Osteocyte (in vitro differentiated cells): ENCODE data around the gene NPTN. TPM values are rescaled to one million over a fixed set of nuclear protein-coding genes. Genes with fewer than 3 reads are reported as not detected.

Experiments
- DNase-seq: peaks from one replicate; pipeline ENCODE4 v3.0.0; 2021; ENCODE audit warnings: mixed read lengths; ENCODE audit not compliant: unreplicated experiment; ENCODE audit errors: extremely low spot score
- H3K27ac Mint-ChIP-seq: one replicate; pipeline ENCODE4 v1.8.0; 2021; ENCODE audit warnings: mild to moderate bottlenecking, mixed read lengths; ENCODE audit not compliant: unreplicated experiment
- H3K27me3 Mint-ChIP-seq: one replicate; pipeline ENCODE4 v1.8.0; 2021; ENCODE audit warnings: mixed read lengths; ENCODE audit not compliant: unreplicated experiment
- H3K36me3 Mint-ChIP-seq: one replicate; pipeline ENCODE4 v1.8.0; 2021; ENCODE audit warnings: mixed read lengths; ENCODE audit not compliant: unreplicated experiment
- H3K4me1 Mint-ChIP-seq: one replicate; pipeline ENCODE4 v1.8.0; 2021; ENCODE audit warnings: mixed read lengths; ENCODE audit not compliant: unreplicated experiment
- H3K4me3 Mint-ChIP-seq: one replicate; pipeline ENCODE4 v1.8.0; 2021; ENCODE audit warnings: mild to moderate bottlenecking, moderate library complexity, mixed read lengths; ENCODE audit not compliant: unreplicated experiment
- H3K9me3 Mint-ChIP-seq: one replicate; pipeline ENCODE4 v1.8.0; 2021; ENCODE audit warnings: mixed read lengths; ENCODE audit not compliant: unreplicated experiment
- CTCF ChIP-seq: fragments of 200-600 bp; sonication (generic); IDR thresholded peaks from 2 replicates; pipeline ENCODE4 v1.5.0; 2021; ENCODE audit warnings: antibody characterized with exemption, mild to moderate bottlenecking, moderate library complexity
- total RNA-seq: library from RNA; stranded (reverse); gene quantifications from 2 replicates; pipeline ENCODE4 v1.2.1, GENCODE V29; 2021

The NPTN gene
- total RNA-seq, 1 donor from 2014 or later = 192 TPM

GRCh38 chr15:73524919-73525318 lies 108.3 kb downstream of the NPTN start:
- Mint-ChIP-seq H3K27ac (no peak overlapping the region), H3K36me3 (no peaks in the 10 kb centered on the region), H3K4me1 (no peaks in the 10 kb centered on the region), H3K4me3 (no peak overlapping the region), H3K27me3 (peaks cover 26% of the 10 kb centered on the region), H3K9me3 (no peaks in the 10 kb centered on the region)
- no peak for DNase-seq
- no peak for TF ChIP-seq CTCF

DNA sequence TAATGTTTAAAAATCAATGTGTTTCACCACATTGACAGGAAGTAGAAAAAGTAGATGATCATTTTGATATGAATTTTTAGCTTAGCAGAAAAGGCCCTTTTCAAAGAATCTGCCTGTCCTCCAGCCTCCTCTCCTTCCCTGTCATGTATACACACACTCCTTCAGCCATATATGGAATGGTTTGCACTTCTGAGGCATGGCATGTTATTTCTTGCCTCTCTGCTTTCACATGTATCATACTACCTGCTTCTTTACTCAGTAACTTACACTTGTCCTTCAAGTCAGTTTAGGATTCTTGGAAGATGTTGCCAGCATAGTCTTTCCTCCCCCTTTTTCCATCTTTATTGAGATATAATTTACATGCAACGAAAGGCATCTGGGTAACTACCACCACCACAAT lies 111.2 kb downstream of the NPTN start:
- H3K4me3 Mint-ChIP-seq = no peak overlapping the region
- H3K9me3 Mint-ChIP-seq = no peaks in the 10 kb centered on the region
- DNase-seq = no peak
- peaks cover 1% of the 10 kb centered on the region for H3K4me1 Mint-ChIP-seq
- no peak for TF ChIP-seq CTCF
- peaks cover 29% of the 10 kb centered on the region for H3K27me3 Mint-ChIP-seq
- H3K27ac Mint-ChIP-seq = no peak overlapping the region
- no peaks in the 10 kb centered on the region for H3K36me3 Mint-ChIP-seq

- H3K9me3 Mint-ChIP-seq = no peaks in the 10 kb centered on the region
- no peak for DNase-seq
- H3K4me1 Mint-ChIP-seq = peaks cover 1% of the 10 kb centered on the region
- H3K27ac Mint-ChIP-seq = no peak overlapping the region
- no peaks in the 10 kb centered on the region for H3K36me3 Mint-ChIP-seq
- H3K27me3 Mint-ChIP-seq = peaks cover 14% of the 10 kb centered on the region
- no peak overlapping the region for H3K4me3 Mint-ChIP-seq
- TF ChIP-seq CTCF = no peak
Measured at GRCh38 chr15:73518876-73519733, 114.1 kb downstream of the NPTN start.

GRCh38 chr15:73518180-73518862 lies 114.9 kb downstream of the NPTN start:
- Mint-ChIP-seq H3K4me3 (no peak overlapping the region), H3K27me3 (peaks cover 11% of the 10 kb centered on the region), H3K36me3 (no peaks in the 10 kb centered on the region), H3K9me3 (no peaks in the 10 kb centered on the region), H3K4me1 (peaks cover 1% of the 10 kb centered on the region), H3K27ac (no peak overlapping the region)
- no peak for DNase-seq
- TF ChIP-seq CTCF = no peak

DNA sequence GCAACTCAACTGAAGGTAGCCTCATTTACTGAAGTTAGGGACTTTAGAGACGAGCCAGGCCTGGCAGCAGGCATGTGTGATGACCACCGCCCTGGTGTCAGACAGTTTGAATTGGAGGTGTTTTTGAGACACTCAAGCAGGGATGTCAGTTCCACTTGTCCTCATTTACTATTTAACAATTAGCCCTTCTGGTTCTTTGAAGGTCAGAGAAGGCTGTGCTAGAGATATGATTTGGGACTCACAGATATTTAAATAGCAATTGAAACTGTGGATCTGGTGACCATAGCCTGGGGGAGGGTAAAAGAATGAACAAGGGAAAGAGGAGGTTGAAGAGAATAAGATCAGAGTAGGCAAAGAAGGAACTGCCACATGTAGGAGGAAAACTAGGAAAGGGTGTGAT lies 115.6 kb downstream of the NPTN start:
- DNase-seq = no peak
- TF ChIP-seq CTCF = no peak

More for the DNA sequence above, 115.6 kb downstream of the NPTN start:
- peaks cover 9% of the 10 kb centered on the region for H3K27me3 Mint-ChIP-seq
- peaks cover 1% of the 10 kb centered on the region for H3K4me1 Mint-ChIP-seq
- H3K4me3 Mint-ChIP-seq = no peak overlapping the region
- no peak overlapping the region for H3K27ac Mint-ChIP-seq
- no peaks in the 10 kb centered on the region for H3K9me3 Mint-ChIP-seq
- no peaks in the 10 kb centered on the region for H3K36me3 Mint-ChIP-seq
